IMR-90 (cell line): ENCODE data around the gene FHAD1. TPM values are rescaled to one million over a fixed set of nuclear protein-coding genes. Genes with fewer than 3 reads are reported as not detected.
A peak's percentile ranks its signal among the peaks of the same experiment; 100 is the strongest.

Experiments used
- ATAC-seq: fragments of 200-7000 bp; cut with Tn5 transposase; 2 replicates; pipeline ENCODE4 v1.9.1; 2020; ENCODE audit warnings: low read depth, mild to moderate bottlenecking, moderate library complexity
- BruUV-seq: library from RNA; stranded (reverse); fragments of 400-500 nt; replicated peaks from 2 replicates; lab custom pipeline; 2021; lab: Mats Ljungman, UMichigan
- CTCF ChIA-PET: fragments of 300-600 bp; formaldehyde crosslinking; extraction: SDS; loops from one replicate; lab custom pipeline; 2021; ENCODE audit warnings: antibody characterized with exemption; lab: Yijun Ruan, JAX
- POLR2A ChIA-PET: fragments of 300-600 bp; sonication (Branson Sonifier 250); formaldehyde crosslinking; loops from one replicate; lab custom pipeline; 2022; ENCODE audit warnings: antibody characterized with exemption; ENCODE audit not compliant: unreplicated experiment; lab: Charles Lee
- DNase-seq: peaks from one replicate; pipeline ENCODE4 v3.0.0; 2013
- H2AFZ ChIP-seq: replicated peaks from 2 replicates; pipeline ENCODE3; 2013; ENCODE audit warnings: low read length, mild to moderate bottlenecking; ENCODE audit not compliant: poor library complexity
- H2AK5ac ChIP-seq: 2 replicates; pipeline ENCODE4 v1.6.1; 2013; ENCODE audit warnings: low read depth, low read length, inconsistent platforms
- H2AK9ac ChIP-seq: replicated peaks from 2 replicates; pipeline ENCODE3; 2013; ENCODE audit warnings: mild to moderate bottlenecking, low read depth, low read length, moderate library complexity; ENCODE audit not compliant: poor library complexity
- H2BK120ac ChIP-seq: 2 replicates; pipeline ENCODE4 v1.6.1; 2013; ENCODE audit warnings: low read depth, low read length, inconsistent platforms
- H2BK15ac ChIP-seq: 3 replicates; pipeline ENCODE4 v1.6.1; 2013; ENCODE audit warnings: low read depth, low read length, inconsistent platforms
- H2BK20ac ChIP-seq: 2 replicates; pipeline ENCODE4 v1.6.1; 2013; ENCODE audit warnings: low read depth, mild to moderate bottlenecking, inconsistent platforms, low read length, moderate library complexity
- H2BK5ac ChIP-seq: 2 replicates; pipeline ENCODE4 v1.6.1; 2013; ENCODE audit warnings: mild to moderate bottlenecking, low read depth, low read length, inconsistent platforms; ENCODE audit not compliant: poor library complexity, severe bottlenecking
- H3K14ac ChIP-seq: replicated peaks from 2 replicates; pipeline ENCODE4 v1.6.1; 2013; ENCODE audit warnings: low read depth, low read length, inconsistent platforms
- H3K18ac ChIP-seq: 2 replicates; pipeline ENCODE4 v1.6.1; 2013; ENCODE audit warnings: low read depth, low read length, control low read depth
- H3K23ac ChIP-seq: 2 replicates; pipeline ENCODE4 v1.6.1; 2013; ENCODE audit warnings: low read depth, low read length, inconsistent platforms
- H3K27ac ChIP-seq: 2 replicates; pipeline ENCODE4 v1.5.1; 2013; ENCODE audit warnings: mild to moderate bottlenecking, control low read depth, low read length; ENCODE audit not compliant: insufficient read depth
- H3K27me3 ChIP-seq: 2 replicates; pipeline ENCODE4 v1.6.1; 2013; ENCODE audit warnings: low read length; ENCODE audit not compliant: control insufficient read depth, insufficient read depth
- H3K36me3 ChIP-seq: 2 replicates; pipeline ENCODE4 v1.6.1; 2013; ENCODE audit warnings: low read length, mixed read lengths; ENCODE audit not compliant: control insufficient read depth, insufficient read depth
- H3K4ac ChIP-seq: 2 replicates; pipeline ENCODE4 v1.6.1; 2013; ENCODE audit warnings: low read depth, low read length, inconsistent platforms
- H3K4me1 ChIP-seq: 2 replicates; pipeline ENCODE4 v1.6.1; 2013; ENCODE audit warnings: low read length, mixed read lengths; ENCODE audit not compliant: control insufficient read depth, insufficient read depth
- H3K4me2 ChIP-seq: 2 replicates; pipeline ENCODE4 v1.6.1; 2013; ENCODE audit warnings: low read depth, mild to moderate bottlenecking, control low read depth, low read length, moderate library complexity
- H3K4me3 ChIP-seq: 2 replicates; pipeline ENCODE4 v1.5.1; 2013; ENCODE audit warnings: low read depth, mild to moderate bottlenecking, control low read depth, low read length, moderate library complexity; ENCODE audit not compliant: insufficient read depth
- H3K56ac ChIP-seq: 2 replicates; pipeline ENCODE4 v1.6.1; 2013; ENCODE audit warnings: low read length, inconsistent platforms; ENCODE audit not compliant: insufficient read depth; ENCODE audit errors: extremely low read depth
- H3K79me1 ChIP-seq, 2 experiments: 2 replicates each; pipeline ENCODE4 v1.6.1; 2013; ENCODE audit warnings: low read length in 2 of 2, inconsistent platforms in 1 of 2, low read depth in 1 of 2
- H3K9ac ChIP-seq: 2 replicates; pipeline ENCODE4 v1.6.1; 2013; ENCODE audit warnings: low read depth, low read length, control low read depth
- H3K9me1 ChIP-seq: 2 replicates; pipeline ENCODE4 v1.6.1; 2013; ENCODE audit warnings: low read length, inconsistent platforms; ENCODE audit not compliant: insufficient read depth
- H3K9me3 ChIP-seq: 2 replicates; pipeline ENCODE4 v1.6.1; 2013; ENCODE audit warnings: low read length; ENCODE audit not compliant: control insufficient read depth, insufficient read depth
- H4K20me1 ChIP-seq: 2 replicates; pipeline ENCODE4 v1.6.1; 2013; ENCODE audit warnings: low read length, inconsistent platforms; ENCODE audit not compliant: insufficient read depth
- H4K5ac ChIP-seq: 2 replicates; pipeline ENCODE4 v1.6.1; 2013; ENCODE audit warnings: mild to moderate bottlenecking, low read depth, low read length, control low read depth
- H4K8ac ChIP-seq, 2 experiments: 2 replicates each; pipeline ENCODE4 v1.6.1; 2013; ENCODE audit warnings: low read depth in 2 of 2, low read length in 2 of 2, control low read depth in 1 of 2, inconsistent platforms in 1 of 2
- H4K91ac ChIP-seq: 2 replicates; pipeline ENCODE4 v1.6.1; 2013; ENCODE audit warnings: low read depth, low read length, inconsistent platforms; ENCODE audit not compliant: insufficient read depth
- BHLHE40 ChIP-seq: fragments of 150-350 bp; IDR thresholded peaks from 2 replicates; pipeline ENCODE4 v1.6.1; 2016; ENCODE audit warnings: mild to moderate bottlenecking, low read depth, low read length
- CEBPB ChIP-seq: IDR thresholded peaks from 2 replicates; pipeline ENCODE4 v1.6.1; 2012; ENCODE audit warnings: low read depth, low read length, improper control_type of control experiment
- CHD1 ChIP-seq: IDR thresholded peaks from 2 replicates; pipeline ENCODE4 v1.6.1; 2012; ENCODE audit warnings: low read depth, low read length, improper control_type of control experiment
- FOS ChIP-seq: fragments of 150-350 bp; IDR thresholded peaks from 2 replicates; pipeline ENCODE4 v1.6.1; 2016; ENCODE audit warnings: low read depth, low read length
- MAFK ChIP-seq: IDR thresholded peaks from 2 replicates; pipeline ENCODE4 v1.6.1; 2012; ENCODE audit warnings: low read depth, low read length, improper control_type of control experiment
- MAZ ChIP-seq: IDR thresholded peaks from 2 replicates; pipeline ENCODE4 v1.6.1; 2012; ENCODE audit warnings: low read depth, mild to moderate bottlenecking, low read length, improper control_type of control experiment, moderate library complexity, borderline replicate concordance
- MXI1 ChIP-seq: IDR thresholded peaks from 2 replicates; pipeline ENCODE4 v1.6.1; 2012; ENCODE audit warnings: low read depth, mild to moderate bottlenecking, low read length, moderate library complexity, borderline replicate concordance
- NFE2L2 ChIP-seq: fragments of 150-350 bp; IDR thresholded peaks from 2 replicates; pipeline ENCODE4 v1.6.1; 2016; ENCODE audit warnings: low read depth, mild to moderate bottlenecking, low read length
- POLR2A ChIP-seq: IDR thresholded peaks from 2 replicates; pipeline ENCODE4 v1.6.1; 2012; ENCODE audit warnings: mild to moderate bottlenecking, low read depth, low read length
- RAD21 ChIP-seq: IDR thresholded peaks from 2 replicates; pipeline ENCODE4 v1.6.1; 2012; ENCODE audit warnings: low read length, improper control_type of control experiment
- RCOR1 ChIP-seq: IDR thresholded peaks from 2 replicates; pipeline ENCODE4 v1.6.1; 2012; ENCODE audit warnings: mild to moderate bottlenecking, low read length, improper control_type of control experiment; ENCODE audit not compliant: insufficient replicate concordance
- RFX5 ChIP-seq: IDR thresholded peaks from 2 replicates; pipeline ENCODE4 v1.8.0; 2012; ENCODE audit warnings: low read depth, mild to moderate bottlenecking, low read length, moderate library complexity
- SMC3 ChIP-seq: fragments of 150-350 bp; IDR thresholded peaks from 2 replicates; pipeline ENCODE4 v1.6.1; 2016; ENCODE audit warnings: low read depth, mild to moderate bottlenecking, antibody characterized with exemption, low read length, moderate library complexity
- WGBS, 2 experiments: methylation state at CpG; one replicate each; pipeline versions ENCODE4 v1.1.5 to v1.1.7; 2013; ENCODE audit warnings: missing lambda C conversion rate in 2 of 2; ENCODE audit not compliant: insufficient read length in 1 of 2; ENCODE audit errors: extremely low coverage in 2 of 2; 5-methylcytosine and 5-hydroxymethylcytosine counted together
- dilution Hi-C: fragments of 300-500 bp; cut with HindIII; formaldehyde crosslinking; loops from one replicate; pipeline ENCODE4 v1.14.3; 2018; ENCODE audit warnings: low sequenced_read_pairs; ENCODE audit not compliant: unreplicated experiment
- in situ Hi-C: fragments of 300-500 bp; cut with MboI; formaldehyde crosslinking; loops from 3 replicates; pipeline ENCODE4 v1.14.3; 2019; ENCODE audit warnings: low sequenced_read_pairs, inconsistent platforms, mixed read lengths
- intact Hi-C: fragments of 100-400 bp; cut with micrococcal nuclease; formaldehyde crosslinking; loops from 2 replicates; pipeline ENCODE4 v1.10.0; 2022
- polyA plus RNA-seq, 3 experiments: library from polyadenylated mRNA; depleted of rRNA; stranded (reverse); fragments of >200 nt; gene quantifications; 2 replicates each; pipeline ENCODE4 v1.2.3, GENCODE V29; 2012; ENCODE audit warnings: low replicate concordance in 1 of 3
- total RNA-seq: library from RNA; depleted of rRNA; stranded (reverse); fragments of >200 nt; gene quantifications from 2 replicates; pipeline ENCODE4 v1.2.3, GENCODE V29; 2012
- TF ChIP-seq, protein P1 (sequence below): conservative IDR thresholded peaks from 2 replicates; pipeline ENCODE4 v1.5.1; 2012; ENCODE audit warnings: mild to moderate bottlenecking, low read depth, low read length, improper control_type of control experiment
- TF ChIP-seq, protein P2 (sequence below): fragments of 150-350 bp; IDR thresholded peaks from 2 replicates; pipeline ENCODE4 v1.6.1; 2016; ENCODE audit warnings: low read depth, mild to moderate bottlenecking, low read length, moderate library complexity, borderline replicate concordance

The FHAD1 gene
- total and polyA plus RNA-seq, 2 of the 4 experiments (the other 2 are of a cell fraction) = not detected

DNA sequence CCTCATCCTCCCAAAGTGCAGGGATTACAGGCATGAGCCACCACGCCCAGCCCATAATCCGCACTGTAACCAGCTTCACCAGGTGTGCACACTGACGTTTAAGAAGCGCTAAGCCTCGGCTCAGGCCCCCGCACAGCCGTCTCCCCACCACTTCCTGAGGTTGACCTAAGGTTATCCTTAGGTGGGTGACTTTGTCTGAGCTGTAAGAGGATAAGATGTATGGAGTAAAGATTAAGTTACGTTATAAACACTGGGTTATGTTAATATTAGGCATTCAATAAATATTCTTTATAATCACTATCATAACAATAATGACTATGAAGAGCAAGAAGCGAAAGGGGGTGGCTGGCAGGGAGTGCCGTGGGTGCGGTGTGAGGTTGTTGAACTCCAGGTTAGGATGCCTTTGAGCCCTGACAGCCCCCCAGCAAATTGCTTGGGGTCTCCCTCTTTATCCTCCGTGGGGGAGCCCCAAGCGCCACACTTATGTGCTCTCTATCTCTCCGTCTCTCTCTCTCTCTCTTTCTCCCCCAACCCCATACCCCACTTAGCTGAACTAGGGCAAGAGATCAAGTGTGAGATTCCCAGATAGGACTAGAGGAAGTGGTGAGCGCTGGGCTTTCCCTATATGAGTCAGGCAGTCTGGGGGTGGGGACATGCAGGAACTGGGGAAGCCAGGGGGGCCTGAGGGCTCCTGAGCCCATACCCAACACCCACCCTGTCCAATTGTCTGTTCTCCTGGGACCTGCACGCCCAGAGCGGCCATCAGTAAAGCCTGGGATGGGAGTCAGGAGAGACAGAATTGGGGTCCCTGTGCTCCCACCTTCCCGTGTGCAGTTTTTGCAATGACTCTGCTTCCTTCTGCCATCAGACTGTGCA lies 170.3 kb downstream of the FHAD1 start:
- in situ Hi-C loops = no loop called here
- H4K8ac ChIP-seq = peak overlapping the region; percentile 52 to 80; a peak in 3 of 4 replicates
- peak overlapping the region; percentile 92 for H2AK5ac ChIP-seq
- H2BK120ac ChIP-seq = peak overlapping the region; percentile 75
- peak overlapping the region; percentile 70; the same call in 1 of the 2 replicates for H3K14ac ChIP-seq
- 0 out of 2 replicates have a peak overlapping the region, but pooled peaks have one; percentile 4 for H3K9ac ChIP-seq
- H3K18ac ChIP-seq = no peak overlapping the region
- H3K36me3 ChIP-seq = peaks cover 8% of the 10 kb centered on the region; the same call in 1 of the 2 replicates
- dilution Hi-C loops = no loop called here
- DNase-seq = peak; percentile 83
- no peaks in the 10 kb centered on the region for H3K9me3 ChIP-seq
- WGBS, 2 experiments = no CpG with 5 or more reads among the region's 18 CpGs
- peak overlapping the region; percentile 57 for H3K27ac ChIP-seq
- peak overlapping the region; percentile 67 for H3K4ac ChIP-seq
- H3K4me3 ChIP-seq = no peak overlapping the region
- H2AFZ ChIP-seq = peak overlapping the region; percentile 53
- peaks cover 20% of the 10 kb centered on the region for H3K9me1 ChIP-seq
- ATAC-seq = peak; percentile 70
- peak overlapping the region; percentile 51; the same call in 1 of the 2 replicates for H3K23ac ChIP-seq
- H3K56ac ChIP-seq = no peak overlapping the region
- H3K4me2 ChIP-seq = peak overlapping the region; percentile 39; the same call in 1 of the 2 replicates
- H2AK9ac ChIP-seq = peak overlapping the region; percentile 67
- no peak overlapping the region for H4K91ac ChIP-seq
- H3K4me1 ChIP-seq = peaks cover 22% of the 10 kb centered on the region
- H2BK5ac ChIP-seq = peak overlapping the region; percentile 58
- peaks cover 35% of the 10 kb centered on the region for H4K20me1 ChIP-seq
- peak overlapping the region; percentile 42; the same call in 1 of the 2 replicates for H2BK20ac ChIP-seq
- intact Hi-C loops = no loop called here
- ChIA-PET CTCF (interaction anchor here (1.2 to 1.4 kb wide), 2 partner anchors 9 to 94 kb away, joined by 6 to 7 read pairs; no protein-coding TSS in a partner anchor), POLR2A (no interaction called here)
- H3K27me3 ChIP-seq = no peaks in the 10 kb centered on the region
- BruUV-seq = no TSS peak
- H2BK15ac ChIP-seq = peak overlapping the region; percentile 78; the same call in 2 of the 3 replicates
- H3K79me1 ChIP-seq = peaks cover 26 to 90% of the 10 kb centered on the region in 2 experiments; a peak in 3 of 4 replicates
- H4K5ac ChIP-seq = no peak overlapping the region
- TF ChIP-seq, protein P1, sequence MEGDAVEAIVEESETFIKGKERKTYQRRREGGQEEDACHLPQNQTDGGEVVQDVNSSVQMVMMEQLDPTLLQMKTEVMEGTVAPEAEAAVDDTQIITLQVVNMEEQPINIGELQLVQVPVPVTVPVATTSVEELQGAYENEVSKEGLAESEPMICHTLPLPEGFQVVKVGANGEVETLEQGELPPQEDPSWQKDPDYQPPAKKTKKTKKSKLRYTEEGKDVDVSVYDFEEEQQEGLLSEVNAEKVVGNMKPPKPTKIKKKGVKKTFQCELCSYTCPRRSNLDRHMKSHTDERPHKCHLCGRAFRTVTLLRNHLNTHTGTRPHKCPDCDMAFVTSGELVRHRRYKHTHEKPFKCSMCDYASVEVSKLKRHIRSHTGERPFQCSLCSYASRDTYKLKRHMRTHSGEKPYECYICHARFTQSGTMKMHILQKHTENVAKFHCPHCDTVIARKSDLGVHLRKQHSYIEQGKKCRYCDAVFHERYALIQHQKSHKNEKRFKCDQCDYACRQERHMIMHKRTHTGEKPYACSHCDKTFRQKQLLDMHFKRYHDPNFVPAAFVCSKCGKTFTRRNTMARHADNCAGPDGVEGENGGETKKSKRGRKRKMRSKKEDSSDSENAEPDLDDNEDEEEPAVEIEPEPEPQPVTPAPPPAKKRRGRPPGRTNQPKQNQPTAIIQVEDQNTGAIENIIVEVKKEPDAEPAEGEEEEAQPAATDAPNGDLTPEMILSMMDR = no peak
- TF ChIP-seq SMC3 (no peak), BHLHE40 (no peak; the same call in 1 of the 2 replicates), NFE2L2 (0 out of 2 replicates have a peak, but pooled peaks have one; percentile 8), RCOR1 (no peak), CEBPB (no peak), CHD1 (no peak), POLR2A (no peak), RFX5 (no peak), MXI1 (no peak), MAZ (peak; percentile 70; the same call in 1 of the 2 replicates), MAFK (no peak), RAD21 (no peak), FOS (peak; percentile 83)
- TF ChIP-seq, protein P2, sequence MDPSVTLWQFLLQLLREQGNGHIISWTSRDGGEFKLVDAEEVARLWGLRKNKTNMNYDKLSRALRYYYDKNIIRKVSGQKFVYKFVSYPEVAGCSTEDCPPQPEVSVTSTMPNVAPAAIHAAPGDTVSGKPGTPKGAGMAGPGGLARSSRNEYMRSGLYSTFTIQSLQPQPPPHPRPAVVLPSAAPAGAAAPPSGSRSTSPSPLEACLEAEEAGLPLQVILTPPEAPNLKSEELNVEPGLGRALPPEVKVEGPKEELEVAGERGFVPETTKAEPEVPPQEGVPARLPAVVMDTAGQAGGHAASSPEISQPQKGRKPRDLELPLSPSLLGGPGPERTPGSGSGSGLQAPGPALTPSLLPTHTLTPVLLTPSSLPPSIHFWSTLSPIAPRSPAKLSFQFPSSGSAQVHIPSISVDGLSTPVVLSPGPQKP = no peak
